Measurements from ENCODE around the gene PPP1R15B.

Gene PPP1R15B

GRCh38 chr1:204455063-204455830 lies 43.6 kb upstream of the PPP1R15B start:
- in situ Hi-C loops (cut with HindIII; ENCODE audit: low sequenced_read_pairs): no loop called here
- H3K4me3 ChIP-seq (ENCODE audit: low read depth, low read length): no peak overlapping the region
- TF ChIP-seq, protein P1, sequence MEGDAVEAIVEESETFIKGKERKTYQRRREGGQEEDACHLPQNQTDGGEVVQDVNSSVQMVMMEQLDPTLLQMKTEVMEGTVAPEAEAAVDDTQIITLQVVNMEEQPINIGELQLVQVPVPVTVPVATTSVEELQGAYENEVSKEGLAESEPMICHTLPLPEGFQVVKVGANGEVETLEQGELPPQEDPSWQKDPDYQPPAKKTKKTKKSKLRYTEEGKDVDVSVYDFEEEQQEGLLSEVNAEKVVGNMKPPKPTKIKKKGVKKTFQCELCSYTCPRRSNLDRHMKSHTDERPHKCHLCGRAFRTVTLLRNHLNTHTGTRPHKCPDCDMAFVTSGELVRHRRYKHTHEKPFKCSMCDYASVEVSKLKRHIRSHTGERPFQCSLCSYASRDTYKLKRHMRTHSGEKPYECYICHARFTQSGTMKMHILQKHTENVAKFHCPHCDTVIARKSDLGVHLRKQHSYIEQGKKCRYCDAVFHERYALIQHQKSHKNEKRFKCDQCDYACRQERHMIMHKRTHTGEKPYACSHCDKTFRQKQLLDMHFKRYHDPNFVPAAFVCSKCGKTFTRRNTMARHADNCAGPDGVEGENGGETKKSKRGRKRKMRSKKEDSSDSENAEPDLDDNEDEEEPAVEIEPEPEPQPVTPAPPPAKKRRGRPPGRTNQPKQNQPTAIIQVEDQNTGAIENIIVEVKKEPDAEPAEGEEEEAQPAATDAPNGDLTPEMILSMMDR (IDR thresholded peaks at IDR 0.05; ENCODE audit: low read depth, low read length): no peak
- DNase-seq (ENCODE audit: low read depth, low spot score): no peak

- TF ChIP-seq, protein P1 (IDR thresholded peaks at IDR 0.05; ENCODE audit: low read depth, low read length): no peak
- in situ Hi-C loops (cut with HindIII; ENCODE audit: low sequenced_read_pairs): no loop called here
- H3K4me3 ChIP-seq (ENCODE audit: low read depth, low read length): no peak overlapping the region
- DNase-seq (ENCODE audit: low read depth, low spot score): no peak
These were observed 42.9 kb upstream of the PPP1R15B start for GRCh38 chr1:204454476-204454875.

DNA sequence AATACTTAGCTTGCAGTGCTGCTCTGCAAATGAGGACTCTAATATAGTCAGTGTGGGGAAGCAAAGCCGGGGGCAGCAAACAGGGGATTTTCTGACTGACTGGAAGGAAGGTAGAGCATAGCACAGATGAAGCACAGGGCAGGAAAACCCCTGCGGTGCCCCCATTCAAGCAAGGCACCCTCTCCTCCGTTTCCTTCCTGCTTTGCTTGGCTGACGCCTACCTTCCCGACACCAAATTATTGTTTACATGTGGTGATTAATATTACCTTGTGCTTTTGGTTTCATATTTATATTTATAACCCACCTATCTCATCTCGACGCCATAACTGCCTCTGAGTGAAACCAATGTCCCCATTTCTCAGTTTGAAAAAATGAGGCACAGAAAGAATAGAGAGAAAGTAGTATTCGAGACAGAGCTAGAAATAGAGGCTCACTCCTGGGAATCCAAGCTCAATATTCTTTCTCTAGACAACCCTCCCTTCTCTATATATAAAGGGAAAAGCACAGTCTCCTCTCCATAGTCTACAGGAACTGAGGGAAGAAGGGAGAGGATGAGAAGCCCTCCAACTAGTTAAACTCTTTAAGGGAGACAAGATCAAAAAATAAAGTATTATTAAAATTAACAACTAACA lies 41.6 kb upstream of the PPP1R15B start:
- no peak overlapping the region for H3K4me3 ChIP-seq (ENCODE audit: low read depth, low read length)
- TF ChIP-seq, protein P1 (IDR thresholded peaks at IDR 0.05; ENCODE audit: low read depth, low read length): no peak
- in situ Hi-C loops (cut with HindIII; ENCODE audit: low sequenced_read_pairs): no loop called here
- DNase-seq (ENCODE audit: low read depth, low spot score): no peak

DNA sequence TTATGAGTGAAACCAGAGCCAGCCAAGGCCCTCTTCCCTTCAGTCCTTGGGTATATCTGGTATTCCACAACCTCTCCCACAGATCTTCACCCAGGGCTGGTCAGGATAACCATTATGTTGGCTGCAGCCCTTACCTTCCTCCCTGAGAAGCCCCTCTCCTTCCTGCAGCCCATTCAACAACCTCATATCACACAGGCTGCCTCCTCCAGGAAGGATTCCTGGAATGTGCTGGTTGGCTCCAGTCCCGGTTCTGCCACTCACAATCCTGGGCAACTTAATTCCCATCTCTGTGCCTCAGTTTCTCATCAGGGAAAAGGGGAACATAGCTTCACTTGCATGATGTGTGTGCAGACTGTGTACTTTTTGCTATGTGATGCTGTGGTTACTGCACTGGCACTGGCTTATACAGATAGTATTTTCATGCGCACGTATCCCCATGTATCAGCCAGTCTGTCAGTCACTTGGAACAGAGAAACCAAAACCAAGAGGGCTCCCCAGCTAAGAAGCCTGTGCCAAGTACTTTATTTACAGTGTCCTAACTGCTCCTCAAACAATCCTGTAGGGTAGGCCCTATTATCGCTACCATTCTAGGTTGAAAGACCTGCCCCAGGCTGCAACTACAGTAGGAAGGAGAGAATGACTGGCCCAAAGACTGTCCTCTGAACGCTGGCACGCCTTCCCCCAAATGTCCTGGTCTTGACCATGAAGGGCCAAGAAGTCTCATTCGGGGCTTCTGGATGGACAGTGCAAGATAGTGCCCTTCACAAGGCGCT lies 39.9 kb upstream of the PPP1R15B start:
- TF ChIP-seq, protein P1 (IDR thresholded peaks at IDR 0.05; ENCODE audit: low read depth, low read length): no peak
- H3K4me3 ChIP-seq (ENCODE audit: low read depth, low read length): no peak overlapping the region
- in situ Hi-C loops (cut with HindIII; ENCODE audit: low sequenced_read_pairs): no loop called here
- no peak for DNase-seq (ENCODE audit: low read depth, low spot score)

DNA sequence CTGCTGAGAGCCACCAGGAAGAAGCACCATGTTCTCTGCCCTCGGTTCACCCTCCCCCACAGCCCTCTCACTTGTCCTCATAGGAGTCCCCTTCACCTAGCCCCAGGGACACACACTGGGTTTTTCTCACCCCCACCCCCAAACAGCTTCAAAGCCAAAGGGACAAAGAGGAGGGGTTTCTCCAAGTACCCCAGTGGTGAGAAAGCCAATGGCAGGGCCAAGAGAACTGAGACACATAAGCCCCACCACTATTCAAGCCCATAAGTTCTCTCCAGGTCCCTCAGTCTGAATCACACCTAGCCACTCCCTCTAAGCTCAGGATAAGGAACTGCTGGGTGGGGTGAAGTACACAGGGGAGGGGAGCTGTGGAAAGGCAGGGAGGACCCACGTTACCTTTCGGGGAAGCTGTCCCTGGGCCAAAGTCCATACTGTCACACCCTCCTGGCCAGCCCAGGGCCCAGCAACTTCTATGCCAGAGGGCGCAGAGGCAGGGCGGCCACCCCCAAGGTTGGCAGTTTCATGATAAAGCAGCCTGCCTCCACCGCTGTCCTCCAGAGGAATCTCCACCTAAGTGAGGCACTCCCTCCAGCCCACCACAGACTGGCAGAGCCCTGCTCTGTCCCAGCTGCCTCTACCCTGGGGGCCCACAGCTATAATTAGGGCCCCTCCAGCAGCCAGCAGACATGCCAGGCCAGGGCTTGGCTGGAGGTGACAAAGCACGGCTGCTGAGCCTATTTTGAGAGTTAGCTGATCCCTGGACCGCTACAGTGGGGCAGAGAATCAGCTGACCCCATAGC lies 39.0 kb upstream of the PPP1R15B start:
- TF ChIP-seq, protein P1 (IDR thresholded peaks at IDR 0.05; ENCODE audit: low read depth, low read length): no peak
- no peak overlapping the region for H3K4me3 ChIP-seq (ENCODE audit: low read depth, low read length)
- no peak for DNase-seq (ENCODE audit: low read depth, low spot score)
- in situ Hi-C loops (cut with HindIII; ENCODE audit: low sequenced_read_pairs): no loop called here

Data from astrocyte of the spinal cord (primary cell).